ENCODE results near the gene NHSL2.

DNA sequence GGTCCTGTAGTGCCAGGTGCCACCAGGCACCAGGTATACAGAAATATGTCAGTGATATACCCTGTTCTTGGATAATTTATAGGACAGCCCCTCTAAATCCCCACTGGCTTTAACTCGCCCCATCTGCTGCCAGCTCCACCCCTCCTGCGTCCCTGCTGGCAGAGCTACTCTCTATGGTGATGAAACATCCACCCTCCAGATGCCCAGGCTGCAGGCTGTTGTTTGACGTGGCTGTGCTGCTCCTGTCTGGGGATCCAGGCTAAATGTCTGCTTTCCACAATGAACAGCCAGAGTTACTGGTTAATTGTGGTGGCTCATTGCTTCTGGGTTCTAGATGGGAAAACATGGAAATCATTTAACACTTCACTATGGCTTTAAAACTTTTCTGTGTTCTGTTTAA is 12.9 kb downstream of the NHSL2 start:
- TF ChIP-seq GATA2 (IDR thresholded peaks at IDR 0.05; ENCODE audit: low read depth, low read length), result no peak
- TF ChIP-seq GATA3 (IDR thresholded peaks at IDR 0.05; ENCODE audit: low read depth, low read length), result no peak
